Mesendoderm (in vitro differentiated cells): Measurements from ENCODE around the gene BORCS5.

Experiments used
- DNase-seq: peaks from one replicate; pipeline ENCODE4 v3.0.0; 2013
- H2AK5ac ChIP-seq: 2 replicates; pipeline ENCODE4 v1.6.1; 2013; ENCODE audit warnings: low read length, inconsistent platforms
- H2BK120ac ChIP-seq: 2 replicates; pipeline ENCODE4 v1.6.1; 2013; ENCODE audit warnings: low read depth, mild to moderate bottlenecking, low read length, moderate library complexity, mixed read lengths
- H2BK15ac ChIP-seq: replicated peaks from 2 replicates; pipeline ENCODE4 v1.6.1; 2013; ENCODE audit warnings: low read depth, mild to moderate bottlenecking, moderate library complexity
- H2BK5ac ChIP-seq: 2 replicates; pipeline ENCODE4 v1.6.1; 2013; ENCODE audit warnings: low read length, inconsistent platforms
- H3K18ac ChIP-seq: 2 replicates; pipeline ENCODE4 v1.6.1; 2013; ENCODE audit warnings: mild to moderate bottlenecking, low read length, mixed read lengths
- H3K23ac ChIP-seq: one replicate; pipeline ENCODE4 v1.6.1; 2013; ENCODE audit warnings: low read length
- H3K27ac ChIP-seq: 2 replicates; pipeline ENCODE4 v1.5.1; 2013; ENCODE audit warnings: low read depth, mild to moderate bottlenecking, inconsistent platforms, low read length, moderate library complexity
- H3K27me3 ChIP-seq: 2 replicates; pipeline ENCODE4 v1.6.1; 2013; ENCODE audit warnings: low read length, control low read depth, mild to moderate bottlenecking, inconsistent platforms; ENCODE audit not compliant: insufficient read depth, poor library complexity
- H3K36me3 ChIP-seq: 2 replicates; pipeline ENCODE4 v1.6.1; 2013; ENCODE audit warnings: low read length, inconsistent platforms; ENCODE audit not compliant: control insufficient read depth, insufficient read depth
- H3K4ac ChIP-seq: one replicate; pipeline ENCODE4 v1.6.1; 2013; ENCODE audit warnings: low read depth, mild to moderate bottlenecking, low read length, moderate library complexity
- H3K4me1 ChIP-seq: 2 replicates; pipeline ENCODE4 v1.6.1; 2013; ENCODE audit warnings: low read depth, low read length, inconsistent platforms; ENCODE audit not compliant: control insufficient read depth
- H3K4me2 ChIP-seq: 2 replicates; pipeline ENCODE4 v1.6.1; 2013; ENCODE audit warnings: low read length
- H3K4me3 ChIP-seq: 2 replicates; pipeline ENCODE4 v1.5.1; 2013; ENCODE audit warnings: mild to moderate bottlenecking, low read length
- H3K56ac ChIP-seq: one replicate; pipeline ENCODE4 v1.6.1; 2013; ENCODE audit warnings: low read length
- H3K79me1 ChIP-seq: 2 replicates; pipeline ENCODE4 v1.6.1; 2013; ENCODE audit warnings: low read length, inconsistent platforms
- H3K79me2 ChIP-seq: 2 replicates; pipeline ENCODE4 v1.6.1; 2013; ENCODE audit warnings: mild to moderate bottlenecking, low read length; ENCODE audit not compliant: control insufficient read depth, insufficient read depth
- H3K9ac ChIP-seq: 2 replicates; pipeline ENCODE4 v1.6.1; 2013; ENCODE audit warnings: low read length, inconsistent platforms
- H4K5ac ChIP-seq: one replicate; pipeline ENCODE4 v1.6.1; 2013; ENCODE audit warnings: low read length
- H4K8ac ChIP-seq: one replicate; pipeline ENCODE4 v1.6.1; 2013; ENCODE audit warnings: low read depth, mild to moderate bottlenecking, control low read depth, low read length, moderate library complexity
- WGBS: extraction: QIAGEN DNeasy Blood & Tissue Kit; methylation state at CpG from one replicate; pipeline ENCODE4 v1.1.7; 2013; ENCODE audit warnings: low lambda C conversion rate, missing lambda C conversion rate; ENCODE audit not compliant: insufficient coverage; ENCODE audit errors: extremely low coverage; 5-methylcytosine and 5-hydroxymethylcytosine counted together

BORCS5 gene

GRCh38 chr12:12356467-12356895 is 397 bp upstream of the BORCS5 start:
- H3K79me1 ChIP-seq: no peaks in the 10 kb centered on the region
- H2BK15ac ChIP-seq: no peak overlapping the region
- DNase-seq: no peak
- peak overlapping the region; percentile 32 for H3K9ac ChIP-seq
- WGBS: no CpG with 5 or more reads among the region's 5 CpGs
- no peak overlapping the region for H3K27ac ChIP-seq
- no peaks in the 10 kb centered on the region for H3K79me2 ChIP-seq
- no peak overlapping the region for H2BK5ac ChIP-seq
- H3K23ac ChIP-seq: no peak overlapping the region
- H4K8ac ChIP-seq: no peak overlapping the region
- H3K36me3 ChIP-seq: no peaks in the 10 kb centered on the region
- no peak overlapping the region for H3K4me3 ChIP-seq
- H3K27me3 ChIP-seq: no peaks in the 10 kb centered on the region
- peak overlapping the region; percentile 11 for H3K4me2 ChIP-seq
- H2BK120ac ChIP-seq: no peak overlapping the region
- H3K18ac ChIP-seq: no peak overlapping the region
- H3K56ac ChIP-seq: peak overlapping the region; percentile 58
- no peak overlapping the region for H2AK5ac ChIP-seq
- H3K4me1 ChIP-seq: peaks cover 2% of the 10 kb centered on the region
- H3K4ac ChIP-seq: no peak overlapping the region
- peak overlapping the region; percentile 89 for H4K5ac ChIP-seq

DNA sequence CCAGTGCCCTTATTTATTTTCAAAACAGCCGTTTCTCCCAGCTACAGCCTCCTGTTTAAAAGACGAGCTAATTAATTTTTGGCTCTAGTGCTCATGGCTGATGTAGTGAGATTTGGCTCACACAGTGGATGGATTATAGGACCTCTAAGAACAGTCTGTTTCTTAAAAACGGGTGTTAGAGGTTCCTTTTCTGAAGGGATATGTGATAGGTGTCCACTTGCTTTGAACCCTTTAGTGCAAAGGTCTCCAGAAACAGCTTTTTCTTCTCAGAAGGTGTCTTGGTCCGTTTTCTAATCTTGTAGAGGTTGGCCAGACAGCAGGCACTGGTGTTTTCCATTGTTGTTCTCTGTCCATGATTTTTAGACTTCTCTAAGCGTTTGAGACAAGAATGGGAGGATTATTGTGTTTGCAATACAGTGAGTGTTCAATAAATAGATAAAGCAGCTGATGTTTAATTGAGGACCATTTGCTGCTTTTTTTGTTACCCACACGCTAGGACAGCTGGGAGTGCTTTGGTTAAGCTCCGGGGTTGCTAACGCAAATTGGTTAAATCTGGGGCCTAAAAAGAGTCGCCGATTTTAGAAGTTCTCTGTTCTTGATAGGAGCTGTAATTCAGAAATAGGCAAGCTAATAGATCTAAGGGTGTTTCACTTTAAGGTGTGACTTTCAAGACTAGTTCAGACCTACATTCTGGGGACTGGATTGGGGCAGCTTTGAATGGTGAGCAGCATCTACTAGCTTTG is 1.0 kb downstream of the BORCS5 start:
- Histone ChIP-seq H2BK5ac (no peak overlapping the region), H2BK120ac (no peak overlapping the region), H3K27me3 (no peaks in the 10 kb centered on the region), H3K23ac (no peak overlapping the region), H2BK15ac (no peak overlapping the region), H3K36me3 (no peaks in the 10 kb centered on the region), H3K18ac (no peak overlapping the region), H3K56ac (peak overlapping the region; percentile 95), H4K5ac (no peak overlapping the region), H3K4me1 (peaks cover 2% of the 10 kb centered on the region), H2AK5ac (no peak overlapping the region), H3K79me2 (no peaks in the 10 kb centered on the region), H3K4me3 (peak overlapping the region; percentile 88), H3K9ac (peak overlapping the region; percentile 88), H4K8ac (no peak overlapping the region), H3K79me1 (no peaks in the 10 kb centered on the region), H3K27ac (no peak overlapping the region), H3K4me2 (peak overlapping the region; percentile 41), H3K4ac (no peak overlapping the region)
- DNase-seq: no peak
- WGBS: no CpG with 5 or more reads among the region's 10 CpGs

- H3K4me3 ChIP-seq: no peak overlapping the region
- no CpG with 5 or more reads among the region's 4 CpGs for WGBS
These were observed 1.6 kb downstream of the BORCS5 start for GRCh38 chr12:12358528-12358927.

DNA sequence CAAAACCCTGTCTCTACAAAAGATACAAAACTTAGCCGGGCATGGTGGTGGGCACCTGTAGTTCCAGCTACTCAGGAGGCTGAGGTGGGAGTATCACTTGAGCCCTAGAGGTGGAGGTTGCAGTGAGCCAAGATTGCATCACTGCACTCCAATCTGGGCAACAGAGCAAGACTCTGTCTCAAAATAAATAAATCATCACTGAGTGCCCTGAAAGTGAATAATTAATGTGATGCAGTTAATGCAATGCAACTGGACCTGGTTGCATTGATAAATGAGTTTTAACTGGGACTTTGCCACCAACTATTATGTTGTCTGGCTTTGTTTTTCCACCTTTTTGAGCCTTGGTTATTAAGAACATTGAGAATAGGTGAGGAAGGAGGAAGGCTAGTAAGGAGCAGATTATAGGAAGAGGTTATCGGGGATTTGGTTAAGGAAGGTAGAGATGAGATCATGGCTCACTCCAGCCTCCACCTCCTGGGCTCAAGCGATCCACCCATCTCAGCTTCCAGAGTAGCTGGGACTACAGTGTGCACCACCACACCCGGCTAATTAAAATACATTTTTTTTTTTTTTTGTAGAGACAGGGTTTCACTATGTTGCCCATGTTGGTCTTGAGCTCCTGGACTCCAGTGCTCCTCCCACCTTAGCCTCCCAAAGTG is 8.0 kb downstream of the BORCS5 start:
- no peak for DNase-seq
- Histone ChIP-seq H3K18ac (no peak overlapping the region), H3K4ac (no peak overlapping the region), H3K4me1 (no peaks in the 10 kb centered on the region), H3K27me3 (no peaks in the 10 kb centered on the region), H2BK5ac (no peak overlapping the region), H2BK15ac (no peak overlapping the region), H3K79me1 (no peaks in the 10 kb centered on the region), H3K9ac (no peak overlapping the region), H3K4me3 (no peak overlapping the region), H3K27ac (no peak overlapping the region), H3K56ac (no peak overlapping the region), H3K4me2 (no peak overlapping the region), H2BK120ac (no peak overlapping the region), H3K23ac (no peak overlapping the region), H3K79me2 (no peaks in the 10 kb centered on the region), H4K5ac (no peak overlapping the region), H3K36me3 (no peaks in the 10 kb centered on the region), H2AK5ac (no peak overlapping the region), H4K8ac (no peak overlapping the region)
- 100% methylated on average over 1 of the region's 4 CpGs for WGBS

More at GRCh38 chr12:12358528-12358927, 1.6 kb downstream of the BORCS5 start:
- Histone ChIP-seq H3K4ac (no peak overlapping the region), H3K18ac (no peak overlapping the region), H3K36me3 (no peaks in the 10 kb centered on the region), H2BK120ac (no peak overlapping the region), H3K4me1 (peaks cover 2% of the 10 kb centered on the region), H3K4me2 (no peak overlapping the region), H2BK15ac (no peak overlapping the region), H3K79me2 (no peaks in the 10 kb centered on the region), H3K23ac (no peak overlapping the region), H3K79me1 (no peaks in the 10 kb centered on the region), H4K5ac (no peak overlapping the region), H3K56ac (no peak overlapping the region), H4K8ac (no peak overlapping the region), H3K27me3 (no peaks in the 10 kb centered on the region), H3K27ac (no peak overlapping the region), H2BK5ac (no peak overlapping the region), H3K9ac (no peak overlapping the region), H2AK5ac (no peak overlapping the region)
- no peak for DNase-seq

DNA sequence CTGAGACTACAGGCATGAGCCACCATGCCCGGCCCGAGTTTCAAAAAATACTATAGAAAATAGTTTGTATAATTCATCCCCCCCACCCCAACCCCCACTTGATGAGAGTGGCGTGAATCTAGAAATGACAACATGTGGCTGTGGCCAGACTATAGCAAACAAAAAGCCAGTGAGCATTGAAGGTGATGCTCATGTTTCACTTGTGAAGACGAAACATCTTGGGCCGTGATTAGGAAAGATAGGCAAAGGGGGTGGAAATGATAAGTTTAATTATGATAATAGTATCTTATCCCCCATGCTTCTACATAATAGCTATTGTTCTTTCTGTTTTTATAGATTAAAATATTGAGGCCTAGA is 8.5 kb downstream of the BORCS5 start:
- Histone ChIP-seq H3K27me3 (no peaks in the 10 kb centered on the region), H3K79me1 (no peaks in the 10 kb centered on the region), H3K27ac (no peak overlapping the region), H2AK5ac (no peak overlapping the region), H3K4me3 (no peak overlapping the region), H3K4me2 (no peak overlapping the region), H2BK15ac (no peak overlapping the region), H2BK120ac (no peak overlapping the region), H3K36me3 (no peaks in the 10 kb centered on the region), H3K4ac (no peak overlapping the region), H3K23ac (no peak overlapping the region), H3K79me2 (no peaks in the 10 kb centered on the region), H3K9ac (no peak overlapping the region), H3K56ac (no peak overlapping the region), H4K5ac (no peak overlapping the region), H4K8ac (no peak overlapping the region), H3K4me1 (no peaks in the 10 kb centered on the region), H3K18ac (no peak overlapping the region), H2BK5ac (no peak overlapping the region)
- no peak for DNase-seq
- no CpG with 5 or more reads among the region's 5 CpGs for WGBS
